Measurements from ENCODE around the gene TSHZ2. TPM values are rescaled to one million over a fixed set of nuclear protein-coding genes. Genes with fewer than 3 reads are reported as not detected.
A peak's percentile ranks its signal among the peaks of the same experiment; 100 is the strongest.

Gene TSHZ2
- total RNA-seq, 1 experiment from 2014 or later: 0.07 TPM

- Histone ChIP-seq H3K23me2 (ENCODE audit: insufficient read length, low read depth, low read length, poor library complexity, severe bottlenecking) (no peaks in the 10 kb centered on the region), H3K9me3 (ENCODE audit: control insufficient read depth, low read depth, low read length) (no peaks in the 10 kb centered on the region), H2BK12ac (ENCODE audit: insufficient read length, low read depth, low read length) (no peak overlapping the region), H3K27me3 (ENCODE audit: insufficient read depth, low read length) (no peaks in the 10 kb centered on the region), H2AK5ac (ENCODE audit: insufficient read length, low read length) (no peak overlapping the region), H4K5ac (ENCODE audit: insufficient read length, low read depth, low read length) (no peak overlapping the region), H2BK5ac (ENCODE audit: insufficient read length, low read length) (no peak overlapping the region), H3K14ac (ENCODE audit: insufficient read depth, low read length) (no peak overlapping the region), H3K23ac (ENCODE audit: insufficient read length, low read depth, low read length) (no peak overlapping the region), H4K8ac (replicated peaks; ENCODE audit: insufficient read length, low read depth, low read length) (no peak overlapping the region), H3T11ph (ENCODE audit: low read length) (no peak overlapping the region), H3K27ac (ENCODE audit: insufficient read length, low read depth, low read length) (no peak overlapping the region), H4K20me1 (ENCODE audit: control insufficient read depth, insufficient read depth, insufficient read length) (no peaks in the 10 kb centered on the region), H2BK15ac (ENCODE audit: low read depth, low read length) (no peak overlapping the region), H3K4me1 (ENCODE audit: insufficient read depth, low read length) (no peaks in the 10 kb centered on the region), H3K4me2 (ENCODE audit: insufficient read depth, insufficient read length, low read length) (no peak overlapping the region), H2BK120ac (ENCODE audit: low read depth, low read length, poor library complexity, severe bottlenecking) (no peak overlapping the region), H3K56ac (ENCODE audit: insufficient read length, low read depth, low read length) (no peak overlapping the region), H3K4ac (ENCODE audit: low read depth, low read length) (no peak overlapping the region), H3K79me2 (ENCODE audit: insufficient read depth, low read length) (no peaks in the 10 kb centered on the region), H3K9ac (ENCODE audit: extremely low read depth, insufficient read length, low read length) (no peak overlapping the region), H3K18ac (ENCODE audit: insufficient read length, low read depth, low read length) (no peak overlapping the region), H2BK20ac (ENCODE audit: low read depth, low read length, poor library complexity, severe bottlenecking) (no peak overlapping the region), H4K91ac (ENCODE audit: insufficient read length, low read depth, low read length) (no peak overlapping the region), H3K79me1 (ENCODE audit: insufficient read depth, low read depth, low read length, poor library complexity, severe bottlenecking) (no peaks in the 10 kb centered on the region), H2AFZ (ENCODE audit: low read length) (no peak overlapping the region)
- no peaks in the 10 kb centered on the region for H3K36me3 Mint-ChIP-seq (ENCODE audit: insufficient read depth in 1 of 3, low read depth in 3 of 3)
- no peaks in the 10 kb centered on the region for H3K9me3 Mint-ChIP-seq
- H3K4me1 Mint-ChIP-seq: no peaks in the 10 kb centered on the region
- no peak overlapping the region for H3K4me3 Mint-ChIP-seq
- WGBS (ENCODE audit: extremely low coverage, insufficient read length, low lambda C conversion rate): no CpG with 5 or more reads among the region's 8 CpGs
- H3K27ac Mint-ChIP-seq: peak overlapping the region in 2 of 3 experiments; percentile 25 to 51; a peak in 3 of 7 replicates
- TF ChIP-seq CTCF (conservative IDR thresholded peaks at IDR 0.05): no peak
- no peak for DNase-seq
- H3K27me3 Mint-ChIP-seq (ENCODE audit: low read depth): no peaks in the 10 kb centered on the region; the same call in 1 of the 2 replicates
These were observed 555.0 kb downstream of the TSHZ2 start for GRCh38 chr20:53527196-53527595.

Measured in H9 (cell line).